Right lobe of liver (tissue), 6 donors: ENCODE data around the gene PKD1. TPM values are rescaled to one million over a fixed set of nuclear protein-coding genes. Genes with fewer than 3 reads are reported as not detected.

Experiments
- ATAC-seq, 4 donors: fragments of 200-7000 bp; cut with Tn5 transposase; one replicate each; pipeline ENCODE4 v1.9.1; 2020; ENCODE audit warnings: mild to moderate bottlenecking in 4 of 4, moderate library complexity in 4 of 4
- DNase-seq, 3 donors: peaks; one replicate each; pipeline ENCODE4 v3.0.0-alpha.2; 2020
- H3K27ac ChIP-seq, 3 donors: fragments of 200-600 bp; one replicate each; pipeline ENCODE4 v1.8.0; 2022
- H3K27me3 ChIP-seq, 2 donors: fragments of 200-600 bp; one replicate each; pipeline ENCODE4 v1.8.0; 2022
- H3K36me3 ChIP-seq, 4 donors: fragments of 200-600 bp; sonication (generic) in 1 of 4; one replicate each; pipeline versions ENCODE4 v1.5.1 to v1.8.0; 2017 to 2022; ENCODE audit warnings: control low read depth in 1 of 4
- H3K4me1 ChIP-seq, 4 donors: fragments of 200-600 bp; sonication (generic) in 1 of 4; one replicate each; pipeline versions ENCODE4 v1.5.1 to v1.8.0; 2017 to 2022; ENCODE audit warnings: control low read depth in 1 of 4
- H3K4me3 ChIP-seq, 3 donors: fragments of 200-600 bp; one replicate each; pipeline ENCODE4 v1.8.0; 2022
- H3K9me3 ChIP-seq, 4 donors: fragments of 200-600 bp; sonication (generic) in 1 of 4; one replicate each; pipeline versions ENCODE4 v1.5.1 to v1.8.0; 2017 to 2022; ENCODE audit warnings: control low read depth in 1 of 4
- CTCF ChIP-seq, 4 donors: fragments of 200-600 bp in 3 of 4; fragments of 450-650 bp in 1 of 4; IDR thresholded peaks; one replicate each; pipeline versions ENCODE4 v1.5.1 to v1.8.0; 2016 to 2022; ENCODE audit warnings: antibody characterized with exemption in 4 of 4, mild to moderate bottlenecking in 2 of 4
- POLR2A ChIP-seq: fragments of 450-650 bp; IDR thresholded peaks from one replicate; pipeline ENCODE4 v1.6.1; 2017; ENCODE audit warnings: antibody characterized with exemption, mild to moderate bottlenecking
- WGBS: methylation state at CpG from one replicate; pipeline ENCODE4 v1.1.6; 2018; ENCODE audit warnings: low coverage, low lambda C conversion rate; ENCODE audit not compliant: insufficient coverage; ENCODE audit errors: missing lambda C conversion rate; 5-methylcytosine and 5-hydroxymethylcytosine counted together
- intact Hi-C, 2 donors: fragments of 100-400 bp; cut with DNase I; formaldehyde crosslinking; loops; one replicate each; pipeline versions ENCODE4 v1.11.2 to v1.14.1; 2022
- total RNA-seq, 6 experiments: library from RNA; depleted of rRNA in 2 of 6; stranded (reverse); fragments of >200 nt in 2 of 6; fragmentation: NEBNext Ultra II Directional in 3 of 6; extraction: Animal tissue kit (Norgen Biotek cat#: 25700) in 3 of 6; gene quantifications; one replicate each; pipeline versions ENCODE4 v1.1.0 to v1.2.4, GENCODE V29; 2016 to 2023
- donor health status: DM: no; HTN: yes; CAD: no.
- donor health status: DM: no; HTN: no; CAD: no.
- donor health status: DM: no; HTN: no; CAD: no.
- donor health status: DM: no; HTN: yes; CAD: no.
- donor health status: DM: no; HTN: yes; CAD: no.

The PKD1 gene
- total RNA-seq, 6 experiments from 2014 or later = 28.5 to 58.2 (median 42.8) TPM

DNA sequence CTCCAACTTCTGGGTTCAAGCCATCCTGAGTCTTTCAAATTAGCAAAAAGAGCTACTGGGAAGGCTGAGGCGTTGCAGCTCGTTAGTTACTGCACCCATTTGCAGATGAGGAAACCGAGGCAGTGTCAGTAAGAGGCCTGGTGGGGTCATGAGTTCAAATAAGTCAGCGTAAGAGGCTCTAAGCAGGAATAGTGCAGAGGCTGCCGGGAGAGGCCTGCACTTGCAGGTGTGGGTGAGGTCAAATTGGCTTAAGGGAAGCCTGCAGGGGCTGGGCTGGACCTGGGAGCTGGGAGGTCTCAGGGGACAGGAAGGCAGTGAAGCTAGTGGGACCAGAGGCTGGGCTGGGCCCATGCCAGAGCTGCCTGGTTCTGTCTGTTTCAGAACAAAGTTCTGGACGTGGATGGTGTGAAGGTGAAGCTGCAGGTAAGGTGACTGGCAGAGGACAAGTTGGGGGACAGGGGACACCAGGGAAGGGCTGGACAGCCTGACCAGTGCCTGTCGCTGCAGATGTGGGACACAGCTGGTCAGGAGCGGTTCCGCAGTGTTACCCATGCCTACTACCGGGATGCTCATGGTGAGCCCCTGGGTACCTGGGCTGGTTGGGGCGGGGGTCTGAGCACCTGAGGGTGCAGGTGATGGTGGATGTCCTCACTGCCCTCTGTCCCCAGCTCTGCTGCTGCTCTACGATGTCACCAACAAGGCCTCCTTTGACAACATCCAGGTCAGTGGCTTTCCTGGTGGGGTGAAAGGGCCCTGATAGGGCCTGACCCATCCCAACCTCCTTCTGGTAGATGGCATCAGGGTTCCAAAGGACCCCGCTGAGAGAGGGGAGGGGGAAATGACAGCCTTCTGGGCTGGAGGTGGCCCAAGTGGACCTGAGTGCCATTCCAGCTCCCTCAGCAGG lies 15.7 kb upstream of the PKD1 start:
- intact Hi-C loops = loop anchor here in 1 of 2 donors (5.0 kb wide), 1 partner anchor 114 kb away; no protein-coding TSS in a partner anchor
- no peaks in the 10 kb centered on the region for H3K27me3 ChIP-seq
- WGBS = 44% methylated on average over 8 of the region's 13 CpGs
- H3K4me3 ChIP-seq = peak overlapping the region in 1 of 3 donors; percentile 95
- peaks cover 0 to 7% (median 0%) of the 10 kb centered on the region in 4 donors for H3K36me3 ChIP-seq
- no peaks in the 10 kb centered on the region for H3K9me3 ChIP-seq
- H3K4me1 ChIP-seq = peaks cover 0 to 68% (median 23%) of the 10 kb centered on the region in 4 donors
- DNase-seq (peak in 1 of 3 donors; percentile 53), ATAC-seq (no peak)
- TF ChIP-seq CTCF (IDR thresholded peaks at IDR 0.05) (no peak), POLR2A (no peak)
- H3K27ac ChIP-seq = peak overlapping the region in 2 of 3 donors; percentile 5 to 79

DNA sequence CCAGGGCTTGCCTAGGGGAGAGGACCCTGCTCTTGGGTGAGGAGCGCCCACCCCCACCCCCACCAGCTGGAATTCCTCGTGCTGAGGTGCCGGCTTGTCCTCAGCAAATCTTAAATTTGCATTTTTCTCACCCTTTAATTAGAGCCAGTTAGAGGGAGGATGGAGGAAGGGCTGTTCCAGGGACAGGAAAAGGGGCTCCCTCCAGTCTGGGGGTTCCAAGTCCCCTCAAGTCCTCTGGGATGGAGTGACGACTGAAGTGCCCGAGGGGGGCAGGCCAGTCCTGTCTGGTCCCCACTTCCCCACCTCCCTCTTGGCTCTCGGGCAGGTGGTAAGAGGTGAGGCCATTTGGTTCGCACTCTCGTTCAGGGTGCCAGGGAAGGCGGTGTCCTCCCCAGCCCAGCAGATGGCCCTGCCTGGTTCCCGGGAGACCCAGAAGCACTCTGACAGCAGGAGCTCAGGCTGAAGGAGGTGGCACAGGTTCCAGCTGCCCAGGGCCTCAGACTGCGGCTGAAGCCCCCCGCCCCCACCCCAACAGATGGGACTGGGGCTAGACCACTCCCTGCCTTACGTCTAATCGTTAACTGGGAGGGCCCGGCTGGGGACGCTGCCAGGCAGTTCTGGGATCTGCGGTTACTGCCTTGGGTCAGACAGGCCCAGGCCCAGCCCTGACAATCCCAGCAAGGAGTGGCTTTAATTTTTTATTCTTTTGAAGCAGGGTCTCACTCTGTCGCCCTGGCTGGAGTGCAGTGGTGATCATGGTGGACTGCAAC lies 14.9 kb upstream of the PKD1 start:
- no peak overlapping the region for H3K4me3 ChIP-seq
- H3K36me3 ChIP-seq = peaks cover 0 to 7% (median 0%) of the 10 kb centered on the region in 4 donors
- 8% methylated on average over 9 of the region's 18 CpGs for WGBS
- peak in 2 of 3 donors; percentile 79 to 81 for DNase-seq
- intact Hi-C loops = loop anchor here in 1 of 2 donors (5.0 kb wide), 1 partner anchor 113 kb away; no protein-coding TSS in a partner anchor
- TF ChIP-seq POLR2A (no peak), CTCF (IDR thresholded peaks at IDR 0.05) (peak in 1 of 4 donors; percentile 16)
- no peaks in the 10 kb centered on the region for H3K9me3 ChIP-seq
- peaks cover 0 to 68% (median 23%) of the 10 kb centered on the region in 4 donors for H3K4me1 ChIP-seq
- no peaks in the 10 kb centered on the region for H3K27me3 ChIP-seq
- no peak for ATAC-seq
- H3K27ac ChIP-seq = peak overlapping the region in 1 of 3 donors; percentile 16

GRCh38 chr16:2149630-2150417 lies 14.1 kb upstream of the PKD1 start:
- DNase-seq = peak in 1 of 3 donors; percentile 51

More at GRCh38 chr16:2149630-2150417, 14.1 kb upstream of the PKD1 start:
- Histone ChIP-seq H3K4me1 (peaks cover 0 to 68% (median 23%) of the 10 kb centered on the region in 4 donors), H3K27ac (peak overlapping the region in 1 of 3 donors; percentile 16), H3K27me3 (no peaks in the 10 kb centered on the region), H3K36me3 (peaks cover 0 to 7% (median 0%) of the 10 kb centered on the region in 4 donors), H3K4me3 (peak overlapping the region in 1 of 3 donors; percentile 53), H3K9me3 (no peaks in the 10 kb centered on the region)
- WGBS = no CpG with 5 or more reads among the region's 24 CpGs
- intact Hi-C loops = loop anchor here (5.0 kb wide), 3 partner anchors 113 to 128 kb away; partner anchors contain the start of gene NHERF2 (in 1 of the 2)
- TF ChIP-seq POLR2A (no peak), CTCF (IDR thresholded peaks at IDR 0.05) (no peak)
- ATAC-seq = no peak
